HG02970 (cell line): ENCODE measurements around the gene PCNA.

Experiments used
- ATAC-seq: cut with Tn5 transposase; IDR thresholded peaks from one replicate; pipeline ENCODE4 v1.9.1; 2021; ENCODE audit warnings: mild to moderate bottlenecking, moderate library complexity, moderate number of reproducible peaks; ENCODE audit not compliant: unreplicated experiment, low FRiP score

Gene PCNA

GRCh38 chr20:5145365-5146098, 25.8 kb upstream of the PCNA start:
- ATAC-seq: no peak

- ATAC-seq: no peak
Measured at GRCh38 chr20:5143851-5144250, 24.1 kb upstream of the PCNA start.

- no peak for ATAC-seq
Measured at GRCh38 chr20:5141615-5142014, 21.9 kb upstream of the PCNA start.

GRCh38 chr20:5140195-5140594, 20.4 kb upstream of the PCNA start:
- ATAC-seq: no peak

GRCh38 chr20:5136096-5136495, 16.3 kb upstream of the PCNA start:
- no peak for ATAC-seq

- ATAC-seq: no peak
Measured at GRCh38 chr20:5135363-5136012, 15.7 kb upstream of the PCNA start.

GRCh38 chr20:5133998-5134397, 14.2 kb upstream of the PCNA start:
- no peak for ATAC-seq

GRCh38 chr20:5131502-5131901, 11.7 kb upstream of the PCNA start:
- ATAC-seq: no peak

- no peak for ATAC-seq
Measured at GRCh38 chr20:5128886-5129285, 9.1 kb upstream of the PCNA start.

GRCh38 chr20:5127859-5128424, 8.2 kb upstream of the PCNA start:
- no peak for ATAC-seq

GRCh38 chr20:5127204-5127858, 7.6 kb upstream of the PCNA start:
- peak; percentile 31 for ATAC-seq

GRCh38 chr20:5126512-5127203, 6.9 kb upstream of the PCNA start, which contains the start of gene CDS2:
CDS2 (plus strand) TSS chr20:5127008; CDS start chr20:5127093, 85 bp downstream.
- peak; percentile 84 for ATAC-seq

GRCh38 chr20:5122873-5123260, 3.1 kb upstream of the PCNA start:
- no peak for ATAC-seq

- ATAC-seq: no peak
Measured at GRCh38 chr20:5120185-5120476, 373 bp upstream of the PCNA start.

- no peak for ATAC-seq
Measured at GRCh38 chr20:5119143-5119434, 669 bp downstream of the PCNA start.

- no peak for ATAC-seq
Measured at GRCh38 chr20:5118220-5119142, 1.3 kb downstream of the PCNA start.

- no peak for ATAC-seq
Measured at GRCh38 chr20:5116875-5117274, 2.9 kb downstream of the PCNA start.

GRCh38 chr20:5114403-5114802, 5.4 kb downstream of the PCNA start:
- no peak for ATAC-seq

GRCh38 chr20:5113615-5113986, 6.2 kb downstream of the PCNA start:
- ATAC-seq: no peak

- no peak for ATAC-seq
Measured at GRCh38 chr20:5109276-5109675, 10.5 kb downstream of the PCNA start.
